Lower leg skin (tissue), 3 donors: Measurements from ENCODE around the gene PIWIL4.

Experiments used
- CTCF ChIP-seq, 3 donors: fragments of 450-650 bp; IDR thresholded peaks; one replicate each; pipeline ENCODE4 v1.5.1; 2016; ENCODE audit warnings: antibody characterized with exemption in 3 of 3, mild to moderate bottlenecking in 3 of 3, moderate library complexity in 2 of 3
- POLR2A ChIP-seq, 2 donors: fragments of 450-650 bp; IDR thresholded peaks; one replicate each; pipeline ENCODE4 v1.6.1; 2016 to 2017; ENCODE audit warnings: antibody characterized with exemption in 2 of 2, mild to moderate bottlenecking in 1 of 2, moderate library complexity in 1 of 2

GRCh38 chr11:94537031-94537600 is 30.1 kb upstream of the PIWIL4 start:
- TF ChIP-seq POLR2A (IDR thresholded peaks at IDR 0.05) (no peak), CTCF (IDR thresholded peaks at IDR 0.05) (no peak)
